Osteocyte (in vitro differentiated cells): Measurements from ENCODE around the gene FAXDC2. TPM values are rescaled to one million over a fixed set of nuclear protein-coding genes. Genes with fewer than 3 reads are reported as not detected.

Experiments used
- DNase-seq: peaks from one replicate; pipeline ENCODE4 v3.0.0; 2021; ENCODE audit warnings: mixed read lengths; ENCODE audit not compliant: unreplicated experiment; ENCODE audit errors: extremely low spot score
- H3K27ac Mint-ChIP-seq: one replicate; pipeline ENCODE4 v1.8.0; 2021; ENCODE audit warnings: mild to moderate bottlenecking, mixed read lengths; ENCODE audit not compliant: unreplicated experiment
- H3K27me3 Mint-ChIP-seq: one replicate; pipeline ENCODE4 v1.8.0; 2021; ENCODE audit warnings: mixed read lengths; ENCODE audit not compliant: unreplicated experiment
- H3K36me3 Mint-ChIP-seq: one replicate; pipeline ENCODE4 v1.8.0; 2021; ENCODE audit warnings: mixed read lengths; ENCODE audit not compliant: unreplicated experiment
- H3K4me1 Mint-ChIP-seq: one replicate; pipeline ENCODE4 v1.8.0; 2021; ENCODE audit warnings: mixed read lengths; ENCODE audit not compliant: unreplicated experiment
- H3K4me3 Mint-ChIP-seq: one replicate; pipeline ENCODE4 v1.8.0; 2021; ENCODE audit warnings: mild to moderate bottlenecking, moderate library complexity, mixed read lengths; ENCODE audit not compliant: unreplicated experiment
- H3K9me3 Mint-ChIP-seq: one replicate; pipeline ENCODE4 v1.8.0; 2021; ENCODE audit warnings: mixed read lengths; ENCODE audit not compliant: unreplicated experiment
- CTCF ChIP-seq: fragments of 200-600 bp; sonication (generic); IDR thresholded peaks from 2 replicates; pipeline ENCODE4 v1.5.0; 2021; ENCODE audit warnings: antibody characterized with exemption, mild to moderate bottlenecking, moderate library complexity
- total RNA-seq: library from RNA; stranded (reverse); gene quantifications from 2 replicates; pipeline ENCODE4 v1.2.1, GENCODE V29; 2021

The FAXDC2 gene
- total RNA-seq, 1 donor from 2014 or later, result 25.7 TPM

- Mint-ChIP-seq H3K27ac (no peak overlapping the region), H3K27me3 (no peaks in the 10 kb centered on the region), H3K9me3 (no peaks in the 10 kb centered on the region), H3K4me3 (no peak overlapping the region), H3K4me1 (no peaks in the 10 kb centered on the region), H3K36me3 (peaks cover 48% of the 10 kb centered on the region)
- DNase-seq, result no peak
- TF ChIP-seq CTCF, result no peak
Measured at GRCh38 chr5:154820383-154820782, 30.0 kb downstream of the FAXDC2 start.

GRCh38 chr5:154819546-154819945 lies 30.9 kb downstream of the FAXDC2 start:
- Mint-ChIP-seq H3K27ac (no peak overlapping the region), H3K36me3 (peaks cover 56% of the 10 kb centered on the region)

GRCh38 chr5:154818471-154819116 lies 31.8 kb downstream of the FAXDC2 start:
- peaks cover 60% of the 10 kb centered on the region for H3K36me3 Mint-ChIP-seq

More at GRCh38 chr5:154819546-154819945, 30.9 kb downstream of the FAXDC2 start:
- TF ChIP-seq CTCF, result no peak
- Mint-ChIP-seq H3K4me1 (no peaks in the 10 kb centered on the region), H3K27me3 (no peaks in the 10 kb centered on the region), H3K4me3 (no peak overlapping the region), H3K9me3 (no peaks in the 10 kb centered on the region)
- no peak for DNase-seq

GRCh38 chr5:154817815-154818214 lies 32.6 kb downstream of the FAXDC2 start:
- H3K4me3 Mint-ChIP-seq, result no peak overlapping the region
- H3K36me3 Mint-ChIP-seq, result peaks cover 62% of the 10 kb centered on the region
- H3K4me1 Mint-ChIP-seq, result no peaks in the 10 kb centered on the region
- no peak for TF ChIP-seq CTCF
- H3K27ac Mint-ChIP-seq, result no peak overlapping the region
- DNase-seq, result no peak
- no peaks in the 10 kb centered on the region for H3K27me3 Mint-ChIP-seq
- no peaks in the 10 kb centered on the region for H3K9me3 Mint-ChIP-seq

More at GRCh38 chr5:154818471-154819116, 31.8 kb downstream of the FAXDC2 start:
- no peak overlapping the region for H3K4me3 Mint-ChIP-seq
- no peaks in the 10 kb centered on the region for H3K4me1 Mint-ChIP-seq
- H3K27me3 Mint-ChIP-seq, result no peaks in the 10 kb centered on the region
- no peaks in the 10 kb centered on the region for H3K9me3 Mint-ChIP-seq
- no peak for TF ChIP-seq CTCF
- H3K27ac Mint-ChIP-seq, result no peak overlapping the region
- DNase-seq, result no peak

DNA sequence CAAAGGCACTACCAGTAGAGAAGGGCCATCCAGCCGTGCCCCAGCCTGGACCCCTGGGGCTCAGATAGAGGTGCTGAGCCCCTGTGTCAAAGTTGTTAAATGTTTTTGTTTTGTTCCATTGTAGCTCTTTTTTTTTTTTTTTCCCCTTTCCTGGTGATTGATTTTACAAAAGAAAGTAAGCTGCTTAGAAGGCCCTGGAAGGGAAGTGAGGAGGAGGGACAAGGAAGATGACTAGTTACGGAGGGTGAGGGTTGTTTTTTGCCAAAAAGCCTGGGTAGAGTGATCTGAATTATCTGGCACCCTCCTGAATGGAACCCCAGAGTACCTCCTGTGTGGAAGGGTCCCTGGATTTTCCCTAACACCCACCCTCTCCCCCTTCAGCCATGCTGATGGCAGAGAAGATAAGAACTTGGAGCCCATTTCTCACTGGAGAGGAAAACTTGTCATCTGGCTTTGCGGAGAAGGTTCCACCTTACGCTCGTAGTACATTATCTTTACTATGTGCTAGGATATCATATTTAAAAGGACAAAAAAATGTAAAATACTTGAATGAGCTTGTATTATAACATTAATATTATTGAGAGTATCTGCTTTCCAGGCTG lies 33.4 kb downstream of the FAXDC2 start:
- Mint-ChIP-seq H3K4me3 (no peak overlapping the region), H3K9me3 (no peaks in the 10 kb centered on the region), H3K27ac (no peak overlapping the region), H3K4me1 (no peaks in the 10 kb centered on the region), H3K27me3 (no peaks in the 10 kb centered on the region), H3K36me3 (peaks cover 63% of the 10 kb centered on the region)
- no peak for TF ChIP-seq CTCF
- no peak for DNase-seq
